Kidney tubule cell (primary cell): Measurements from ENCODE around the gene EPHB4.
"Not testable (repeated sequence)": the region's sequence is repeated elsewhere in the genome, so short reads cannot be mapped to it uniquely, and the experiment has no call there.

Experiments
- DNase-seq: peaks from one replicate; pipeline ENCODE4 v3.0.0-alpha.2; 2018; ENCODE audit warnings: low spot score

Gene EPHB4

DNA sequence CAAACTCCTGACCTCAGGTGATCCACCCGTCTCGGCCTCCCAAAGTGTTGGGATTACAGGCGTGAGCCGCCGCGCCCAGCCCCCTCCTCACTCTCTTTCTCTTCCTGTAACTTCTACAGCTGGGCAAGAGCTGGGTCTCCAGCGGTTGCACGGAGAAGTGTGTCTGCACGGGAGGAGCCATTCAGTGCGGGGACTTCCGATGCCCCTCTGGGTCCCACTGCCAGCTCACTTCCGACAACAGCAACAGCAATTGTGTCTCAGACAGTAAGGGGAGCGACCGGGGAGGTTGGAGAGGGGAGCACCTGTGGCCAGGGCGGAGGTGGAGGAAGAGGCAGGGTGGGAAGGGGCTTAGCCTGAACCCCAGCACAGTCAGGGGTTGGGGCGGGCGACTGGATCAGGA lies 41.4 kb downstream of the EPHB4 start:
- DNase-seq: no peak

DNA sequence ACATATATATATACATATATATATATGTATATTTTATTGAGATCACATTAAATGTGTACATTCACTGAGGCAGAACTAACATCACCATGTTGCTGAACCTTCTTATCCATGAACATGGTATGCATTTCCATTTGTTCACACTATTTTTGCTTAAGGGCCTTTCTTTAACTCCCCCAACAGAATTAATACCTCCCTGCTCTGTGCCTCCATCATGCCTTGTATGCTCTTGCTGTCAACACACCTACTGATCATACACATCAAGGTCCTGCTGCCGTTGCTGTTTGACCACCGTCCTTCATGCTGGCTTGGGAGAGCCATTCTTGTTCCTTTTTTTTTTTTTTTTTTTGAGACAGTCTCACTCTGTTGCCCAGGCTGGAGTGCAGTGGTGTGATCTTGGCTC lies 43.5 kb downstream of the EPHB4 start:
- no peak for DNase-seq

DNA sequence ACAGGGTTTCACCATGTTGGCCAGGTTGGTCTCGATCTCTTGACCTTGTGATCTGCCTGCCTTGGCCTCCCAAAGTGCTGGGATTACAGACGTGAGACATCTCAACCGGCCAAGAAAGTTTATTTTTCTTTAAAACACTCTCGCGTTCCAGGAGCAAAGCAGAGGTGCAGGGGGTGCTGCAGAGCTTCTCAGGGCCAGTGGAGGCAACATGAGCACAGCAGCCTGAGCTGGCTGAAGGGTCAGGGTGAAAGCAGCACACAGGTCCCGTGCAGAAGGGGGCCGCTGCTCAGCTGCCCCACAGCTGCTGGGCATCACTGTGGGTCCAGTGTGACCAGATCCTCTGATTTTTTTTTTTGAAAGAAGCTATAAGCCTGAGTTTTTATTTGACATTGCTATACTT lies 46.1 kb downstream of the EPHB4 start:
- DNase-seq: no peak

DNA sequence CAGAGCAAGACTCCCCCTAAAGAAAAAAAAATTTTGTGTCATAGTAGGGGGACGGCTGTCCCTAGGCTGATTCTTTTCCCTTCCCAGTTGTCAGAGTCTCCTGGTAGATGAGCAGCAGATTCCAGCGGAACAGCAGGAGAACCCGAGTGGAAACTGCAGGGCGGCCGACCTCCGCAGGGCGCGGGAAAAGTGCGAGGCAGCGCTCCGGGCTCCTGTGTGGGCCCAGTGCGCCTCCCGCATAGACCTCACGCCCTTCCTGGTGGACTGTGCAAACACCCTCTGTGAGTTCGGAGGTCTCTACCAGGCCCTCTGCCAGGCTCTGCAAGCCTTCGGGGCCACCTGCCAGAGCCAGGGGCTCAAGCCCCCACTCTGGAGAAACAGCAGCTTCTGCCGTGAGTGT lies 48.0 kb downstream of the EPHB4 start:
- no peak for DNase-seq

DNA sequence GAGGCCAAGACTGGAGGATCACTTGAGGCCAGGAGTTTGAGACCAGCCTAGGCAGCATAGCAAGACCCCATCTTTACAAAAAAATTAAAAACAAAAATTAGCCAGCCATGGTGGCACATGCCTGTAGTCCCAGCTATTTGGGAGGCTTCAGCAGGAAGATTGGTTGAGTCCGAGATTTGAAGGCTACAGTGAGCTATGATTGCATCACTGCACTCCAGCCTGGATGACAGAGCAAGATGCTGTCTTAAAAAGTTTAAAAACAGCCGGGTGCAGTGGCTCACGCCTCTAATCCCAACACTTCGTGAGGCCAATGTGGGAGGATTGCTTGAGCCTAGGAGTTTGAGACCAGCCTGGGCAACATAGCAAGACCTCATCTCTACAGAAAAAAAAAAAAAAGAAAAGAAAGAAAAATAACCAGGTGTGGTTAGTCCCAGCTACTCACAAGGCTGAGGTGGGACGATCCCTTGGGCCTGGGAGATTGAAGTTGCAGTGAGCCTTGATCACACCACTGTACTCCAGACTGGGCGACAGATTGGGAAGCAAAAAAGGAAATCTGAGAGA lies 49.2 kb downstream of the EPHB4 start:
- no peak for DNase-seq

DNA sequence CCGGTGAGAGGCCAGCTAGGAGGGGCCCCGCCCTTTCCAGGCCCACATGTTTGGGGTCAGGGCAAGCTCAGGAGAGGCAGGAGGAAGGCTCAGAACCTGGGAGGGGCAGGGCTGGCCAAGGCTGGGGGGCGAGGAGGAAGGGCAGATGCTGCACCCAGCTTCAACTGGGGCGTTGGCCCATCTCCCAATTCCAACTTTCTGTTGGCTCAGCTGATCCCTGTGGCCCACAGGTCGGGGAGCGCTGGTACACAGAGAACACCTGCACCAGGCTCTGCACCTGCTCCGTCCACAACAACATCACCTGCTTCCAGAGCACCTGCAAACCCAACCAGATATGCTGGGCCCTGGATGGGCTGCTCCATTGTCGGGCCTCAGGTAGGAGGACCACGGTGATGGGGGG lies 53.8 kb downstream of the EPHB4 start:
- no peak for DNase-seq

DNA sequence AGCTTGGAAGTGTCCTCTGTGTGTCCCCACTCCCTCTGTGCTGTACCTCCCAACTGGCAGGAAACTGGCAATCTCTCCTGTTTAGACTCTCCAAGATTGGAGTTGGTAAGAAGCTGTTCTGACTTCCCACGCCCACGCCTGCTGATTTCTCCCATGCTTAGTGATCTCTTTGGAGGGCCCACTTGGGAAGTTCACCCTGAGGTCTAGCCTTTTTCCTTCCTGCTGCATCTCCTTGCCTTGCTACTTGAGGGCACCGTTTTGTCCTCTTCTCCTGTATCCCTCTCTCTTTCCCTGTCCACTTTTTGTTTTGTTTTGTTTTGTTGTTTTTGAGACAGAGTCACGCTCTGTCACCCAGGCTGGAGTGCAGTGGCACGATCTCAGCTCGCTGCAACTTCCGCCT lies 58.5 kb downstream of the EPHB4 start:
- DNase-seq: no peak

DNA sequence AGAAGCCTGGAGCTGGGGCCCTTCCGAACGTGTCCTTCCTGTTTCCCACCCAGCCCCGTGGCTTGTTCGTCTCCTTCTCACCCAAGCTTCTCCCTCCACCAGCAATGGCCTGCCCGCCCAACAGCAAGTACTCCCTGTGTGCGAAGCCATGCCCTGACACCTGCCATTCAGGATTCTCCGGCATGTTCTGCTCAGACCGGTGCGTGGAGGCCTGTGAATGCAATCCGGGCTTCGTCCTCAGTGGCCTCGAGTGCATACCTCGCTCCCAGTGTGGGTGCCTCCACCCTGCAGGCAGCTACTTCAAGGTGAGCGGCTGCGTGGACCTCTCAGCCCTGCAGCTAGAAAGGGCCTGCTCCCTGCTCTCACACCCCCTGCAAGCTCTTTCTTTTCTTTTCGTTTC lies 62.1 kb downstream of the EPHB4 start:
- no peak for DNase-seq

DNA sequence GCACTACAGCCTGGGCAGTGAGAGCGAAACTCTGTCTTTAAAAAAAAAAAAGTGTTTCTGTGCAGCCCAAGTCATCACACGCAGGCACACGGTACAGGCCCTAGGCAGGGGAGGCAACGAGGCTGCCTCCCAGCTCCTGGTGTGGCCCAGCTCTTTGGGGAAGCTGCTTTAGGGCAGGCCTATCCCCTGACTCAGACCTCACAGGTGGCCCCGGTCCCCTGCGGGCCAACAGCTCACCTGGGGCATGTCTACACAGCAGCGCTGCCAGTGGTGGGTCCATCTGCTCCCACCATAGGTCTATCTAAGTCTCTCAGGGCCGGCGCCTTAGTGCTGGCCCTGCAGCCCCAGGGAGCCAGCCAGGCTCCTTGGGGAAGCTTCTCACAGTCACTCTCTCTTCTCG lies 62.5 kb downstream of the EPHB4 start:
- no peak for DNase-seq

DNA sequence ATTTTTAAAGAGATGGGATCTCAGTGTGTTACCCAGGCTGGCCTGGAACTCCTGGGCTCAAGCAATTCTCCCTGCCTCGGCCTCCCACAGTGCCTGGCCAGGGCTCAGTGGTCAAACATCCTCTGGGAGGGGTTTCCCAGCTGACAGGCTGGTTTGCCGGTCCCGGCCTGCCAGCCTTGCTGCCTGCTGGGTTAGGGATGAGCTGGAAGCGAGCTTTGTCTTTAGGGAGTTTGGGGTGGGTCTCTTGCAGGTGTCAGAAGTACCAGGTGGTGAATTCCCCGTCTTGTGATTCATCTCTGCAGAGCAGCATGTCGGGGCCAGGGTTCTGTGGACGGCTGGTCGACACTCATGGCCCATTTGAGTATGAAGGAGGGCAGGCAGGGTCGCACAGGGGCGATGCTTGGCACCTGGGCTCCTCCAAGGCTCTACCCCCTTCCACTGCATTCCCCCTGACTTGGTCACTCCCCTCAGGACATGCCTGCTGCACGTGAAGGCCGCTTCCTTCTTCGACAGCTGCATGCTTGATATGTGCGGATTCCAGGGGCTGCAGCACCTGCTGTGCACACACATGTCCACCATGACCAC lies 63.7 kb downstream of the EPHB4 start:
- no peak for DNase-seq

DNA sequence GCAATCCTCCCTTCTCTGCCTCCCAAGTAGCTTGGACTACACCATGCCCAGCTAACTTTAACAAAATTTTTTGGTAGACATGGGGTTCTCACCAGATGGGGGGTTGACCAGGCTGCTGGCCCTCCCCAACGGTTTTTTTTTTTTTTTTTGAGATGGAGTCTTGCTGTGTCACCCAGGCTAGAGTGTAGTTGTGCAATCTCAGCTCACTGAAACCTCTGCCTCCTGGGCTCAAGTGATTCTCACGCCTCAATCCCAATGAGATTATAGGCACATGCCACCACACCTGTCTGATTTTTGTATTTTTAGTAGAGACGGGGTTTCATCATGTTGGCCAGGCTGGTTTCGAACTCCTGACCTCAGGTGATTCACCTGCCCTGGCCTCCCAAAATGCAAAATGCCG lies 64.5 kb downstream of the EPHB4 start:
- DNase-seq: not testable (repeated sequence)

DNA sequence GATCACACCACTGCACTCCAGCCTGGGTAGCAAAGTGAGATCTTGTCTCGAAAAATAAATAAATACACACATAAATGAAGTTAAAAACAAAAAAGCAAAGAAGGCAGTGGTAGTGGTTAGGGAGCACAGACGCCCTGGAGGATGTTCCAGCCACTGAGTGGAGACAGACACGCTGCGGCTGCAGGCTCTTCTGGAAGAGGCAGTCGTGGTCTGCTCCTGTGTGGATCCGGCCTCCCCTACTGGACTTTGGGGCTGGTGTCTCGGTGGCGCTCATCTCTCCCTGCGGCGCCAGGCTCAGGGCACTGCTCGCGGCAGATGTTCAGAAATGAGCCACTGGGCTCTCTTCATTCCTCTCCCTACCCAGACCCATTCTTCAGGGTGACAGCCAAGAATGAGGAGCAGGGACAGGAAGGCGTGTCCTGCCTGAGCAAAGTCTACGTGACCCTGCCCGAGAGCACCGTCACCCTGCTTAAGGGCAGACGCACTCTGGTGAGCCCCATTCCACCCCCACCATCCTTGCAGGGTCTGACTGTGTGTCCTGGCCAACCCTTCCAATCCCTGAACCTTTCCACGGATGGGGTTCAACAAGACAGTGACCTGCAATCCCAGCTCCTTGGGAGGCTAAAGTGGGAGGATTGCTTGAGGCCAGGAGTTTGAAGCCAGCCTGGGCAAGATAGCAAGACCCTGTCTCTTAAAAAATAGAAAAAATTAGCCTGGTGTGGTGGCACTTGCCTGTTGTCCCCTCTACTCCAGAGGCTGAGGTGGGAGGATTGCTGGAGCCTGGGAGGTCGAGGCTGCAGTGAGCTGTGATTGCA lies 67.8 kb downstream of the EPHB4 start:
- DNase-seq: no peak

DNA sequence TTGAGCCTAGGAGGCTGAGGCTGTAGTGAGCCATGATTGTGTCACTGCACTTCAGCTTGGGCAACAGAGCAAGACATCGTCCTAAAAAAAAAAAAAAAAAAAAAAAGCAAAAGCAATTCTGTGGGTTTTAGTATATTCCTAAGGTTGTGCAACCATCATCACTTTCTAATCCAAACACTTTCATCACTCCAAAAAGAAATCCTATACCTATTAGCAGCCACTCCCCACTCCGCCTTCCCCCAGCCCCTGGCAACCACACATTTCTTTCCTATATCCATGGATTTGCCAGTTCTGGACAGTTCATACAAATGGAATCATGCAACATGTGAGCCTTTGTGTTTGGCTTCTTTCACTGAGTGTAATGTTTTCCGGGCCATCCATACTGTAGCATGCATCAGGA lies 73.6 kb downstream of the EPHB4 start:
- DNase-seq: no peak

DNA sequence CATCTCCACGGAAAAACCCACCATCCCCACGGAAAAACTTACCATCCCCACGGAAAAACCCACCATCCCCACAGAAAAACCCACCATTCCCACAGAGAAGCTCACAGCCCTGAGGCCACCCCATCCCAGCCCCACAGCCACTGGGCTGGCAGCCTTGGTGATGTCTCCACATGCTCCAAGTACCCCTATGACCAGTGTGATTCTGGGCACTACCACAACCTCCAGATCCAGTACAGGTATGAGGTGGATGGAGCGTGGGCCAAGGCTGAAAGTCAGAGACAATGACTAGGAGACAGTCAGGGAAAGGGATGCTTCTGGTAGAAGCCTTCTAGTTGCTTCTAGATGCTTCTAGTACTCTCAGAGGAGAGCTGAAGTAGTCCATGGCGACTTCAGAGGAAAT lies 74.3 kb downstream of the EPHB4 start:
- no peak for DNase-seq
